Activated CD8-positive, alpha-beta T cell treated with anti-CD3 and anti-CD28 coated beads, Interleukin-2, amount 10 ng/mL, durations not matched to agents 7 days and 5 days (primary cell): ENCODE measurements around the gene DAG1. TPM values are rescaled to one million over a fixed set of nuclear protein-coding genes. Genes with fewer than 3 reads are reported as not detected.
"Not testable (repeated sequence)": the region's sequence is repeated elsewhere in the genome, so short reads cannot be mapped to it uniquely, and the experiment has no call there.

ENCODE experiments used
- ATAC-seq: fragments of 150-1000 bp; cut with Tn5 transposase; one replicate; pipeline ENCODE4 v1.10.0; 2021; ENCODE audit warnings: moderate library complexity
- CTCF ChIA-PET: fragments of 350-600 bp; sonication (Branson Sonifier 250); formaldehyde crosslinking; loops from one replicate; lab custom pipeline; 2021; ENCODE audit warnings: antibody characterized with exemption; lab: Charles Lee
- POLR2A ChIA-PET: fragments of 350-600 bp; sonication (Branson Sonifier 250); formaldehyde crosslinking; loops from one replicate; lab custom pipeline; 2021; ENCODE audit warnings: antibody characterized with exemption; lab: Charles Lee
- DNase-seq: peaks from one replicate; pipeline ENCODE4 v3.0.0-alpha.2; 2020
- H3K27ac Mint-ChIP-seq: one replicate; pipeline ENCODE4 v1.8.0; 2021; ENCODE audit warnings: mild to moderate bottlenecking, mixed read lengths
- H3K27me3 Mint-ChIP-seq: one replicate; pipeline ENCODE4 v1.8.0; 2021; ENCODE audit warnings: low read depth, mixed read lengths
- H3K36me3 Mint-ChIP-seq: one replicate; pipeline ENCODE4 v1.8.0; 2021; ENCODE audit warnings: low read depth, mixed read lengths
- H3K4me1 Mint-ChIP-seq: one replicate; pipeline ENCODE4 v1.8.0; 2021; ENCODE audit warnings: low read depth, mixed read lengths
- H3K4me3 Mint-ChIP-seq: one replicate; pipeline ENCODE4 v1.8.0; 2021; ENCODE audit warnings: mild to moderate bottlenecking, mixed read lengths
- H3K9me3 Mint-ChIP-seq: one replicate; pipeline ENCODE4 v1.8.0; 2022; ENCODE audit warnings: mixed read lengths; ENCODE audit not compliant: insufficient read depth
- total RNA-seq, 2 experiments: library from RNA; stranded (reverse); gene quantifications; one replicate each; pipeline ENCODE4 v1.2.3, GENCODE V29; 2021

DAG1 gene
- total RNA-seq, 2 experiments from 2014 or later: 18.8 to 19.7 TPM

DNA sequence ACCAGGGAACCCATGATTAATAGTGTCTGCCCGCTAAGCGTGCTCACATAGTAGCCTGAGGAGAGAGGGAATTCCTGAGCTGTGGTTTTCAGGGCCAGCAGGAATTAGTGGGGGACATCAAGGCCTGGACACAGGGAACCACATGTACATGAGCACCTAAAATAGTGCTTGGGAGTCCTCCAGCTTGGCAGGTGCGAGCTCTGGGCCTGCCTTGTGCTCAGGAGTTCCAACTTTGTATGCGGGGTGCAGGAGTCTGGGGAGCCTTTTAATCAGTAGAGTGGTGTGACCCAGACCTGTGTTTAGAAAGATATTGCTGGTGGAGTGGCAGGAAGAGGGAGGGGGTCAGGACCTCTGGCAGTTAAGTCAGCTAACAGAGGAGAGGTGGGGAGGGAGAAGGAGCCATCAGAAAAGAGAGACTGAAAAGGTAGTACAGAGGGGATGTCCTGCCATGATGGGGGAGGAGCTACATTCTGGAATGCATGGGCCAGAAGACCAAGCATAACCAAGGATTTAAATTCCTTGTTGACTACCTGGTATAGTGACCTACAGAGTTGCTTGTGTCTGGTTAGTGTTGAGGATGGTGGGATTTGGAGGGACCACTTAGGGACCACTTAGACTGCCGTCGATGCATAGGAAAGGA lies 1.9 kb downstream of the DAG1 start:
- Mint-ChIP-seq H3K36me3 (peaks cover 33% of the 10 kb centered on the region), H3K4me3 (peak overlapping the region; percentile 86), H3K4me1 (peaks cover 37% of the 10 kb centered on the region), H3K9me3 (no peaks in the 10 kb centered on the region), H3K27me3 (no peaks in the 10 kb centered on the region), H3K27ac (no peak overlapping the region)
- ChIA-PET POLR2A (interaction anchor here (0.5 to 1.3 kb wide), 2 partner anchors 29 to 43 kb away, joined by 3 read pairs; partner anchors contain the start of gene NICN1), CTCF (interaction anchor here (1.1 to 3.6 kb wide), 5 partner anchors 23 to 132 kb away, joined by 5 to 16 read pairs (median 15); partner anchors contain the start of gene USP4)
- ATAC-seq (no peak), DNase-seq (no peak)

DNA sequence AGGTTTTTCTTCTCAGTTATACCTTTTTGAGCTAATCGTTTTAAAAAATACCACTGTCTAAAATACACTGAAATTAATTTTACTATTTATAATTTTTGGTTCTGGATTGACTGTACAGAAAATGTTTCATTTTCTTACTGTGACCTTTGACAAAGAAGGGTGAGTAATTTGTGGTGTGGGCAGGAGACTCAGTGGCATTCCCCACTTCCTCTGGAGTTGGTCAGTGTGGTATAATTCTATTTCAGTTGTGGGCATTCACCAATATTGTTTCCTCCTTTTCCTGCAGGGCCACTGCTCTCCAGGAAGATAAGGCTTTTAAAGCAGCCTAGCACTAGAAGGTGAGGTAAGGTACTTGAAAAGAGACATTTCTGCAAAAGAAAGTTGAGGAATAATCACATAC lies 6.5 kb downstream of the DAG1 start:
- Mint-ChIP-seq H3K27ac (peak overlapping the region; percentile 80), H3K9me3 (no peaks in the 10 kb centered on the region), H3K36me3 (peaks cover 52% of the 10 kb centered on the region), H3K4me1 (peaks cover 30% of the 10 kb centered on the region), H3K27me3 (no peaks in the 10 kb centered on the region), H3K4me3 (peak overlapping the region; percentile 43)
- ATAC-seq (peak; percentile 82), DNase-seq (peak; percentile 74)
- CTCF ChIA-PET: interaction anchor here (1.2 to 1.3 kb wide), 3 partner anchors 63 to 195 kb away, joined by 3 to 4 read pairs (median 3); partner anchors contain the start of gene USP4
- POLR2A ChIA-PET: interaction anchor here (1.5 kb wide), 1 partner anchor 383 kb away, joined by 4 read pairs; the partner anchor contains the start of gene QRICH1

GRCh38 chr3:49482766-49483165 lies 12.7 kb downstream of the DAG1 start:
- no peaks in the 10 kb centered on the region for H3K9me3 Mint-ChIP-seq
- peaks cover 18% of the 10 kb centered on the region for H3K36me3 Mint-ChIP-seq
- H3K4me1 Mint-ChIP-seq: peaks cover under 1% of the 10 kb centered on the region
- H3K27ac Mint-ChIP-seq: no peak overlapping the region
- no peaks in the 10 kb centered on the region for H3K27me3 Mint-ChIP-seq
- ChIA-PET POLR2A (no interaction called here), CTCF (no interaction called here)
- ATAC-seq (no peak), DNase-seq (no peak)
- no peak overlapping the region for H3K4me3 Mint-ChIP-seq

- no peak for DNase-seq
- Mint-ChIP-seq H3K9me3 (no peaks in the 10 kb centered on the region), H3K27me3 (no peaks in the 10 kb centered on the region), H3K4me3 (no peak overlapping the region), H3K36me3 (peaks cover 13% of the 10 kb centered on the region), H3K27ac (no peak overlapping the region), H3K4me1 (no peaks in the 10 kb centered on the region)
- POLR2A ChIA-PET: no interaction called here
- ATAC-seq: no peak
- CTCF ChIA-PET: no interaction called here
These were observed 14.4 kb downstream of the DAG1 start for GRCh38 chr3:49484471-49484870.

GRCh38 chr3:49489247-49489646 lies 19.2 kb downstream of the DAG1 start:
- Mint-ChIP-seq H3K9me3 (no peaks in the 10 kb centered on the region), H3K4me3 (no peak overlapping the region), H3K27me3 (no peaks in the 10 kb centered on the region), H3K4me1 (no peaks in the 10 kb centered on the region), H3K27ac (no peak overlapping the region), H3K36me3 (peaks cover 7% of the 10 kb centered on the region)
- DNase-seq (no peak), ATAC-seq (no peak)
- ChIA-PET CTCF (no interaction called here), POLR2A (interaction anchor here (1.3 kb wide), 1 partner anchor 19 kb away, joined by 3 read pairs; the partner anchor contains the start of gene DAG1)

- H3K9me3 Mint-ChIP-seq: no peaks in the 10 kb centered on the region
- peaks cover 5% of the 10 kb centered on the region for H3K4me1 Mint-ChIP-seq
- no peaks in the 10 kb centered on the region for H3K27me3 Mint-ChIP-seq
- no peak for DNase-seq
- CTCF ChIA-PET: no interaction called here
- no peak overlapping the region for H3K4me3 Mint-ChIP-seq
- POLR2A ChIA-PET: no interaction called here
- peaks cover 9% of the 10 kb centered on the region for H3K36me3 Mint-ChIP-seq
- no peak overlapping the region for H3K27ac Mint-ChIP-seq
- ATAC-seq: no peak
These were observed 22.9 kb downstream of the DAG1 start for GRCh38 chr3:49492969-49493368.

DNA sequence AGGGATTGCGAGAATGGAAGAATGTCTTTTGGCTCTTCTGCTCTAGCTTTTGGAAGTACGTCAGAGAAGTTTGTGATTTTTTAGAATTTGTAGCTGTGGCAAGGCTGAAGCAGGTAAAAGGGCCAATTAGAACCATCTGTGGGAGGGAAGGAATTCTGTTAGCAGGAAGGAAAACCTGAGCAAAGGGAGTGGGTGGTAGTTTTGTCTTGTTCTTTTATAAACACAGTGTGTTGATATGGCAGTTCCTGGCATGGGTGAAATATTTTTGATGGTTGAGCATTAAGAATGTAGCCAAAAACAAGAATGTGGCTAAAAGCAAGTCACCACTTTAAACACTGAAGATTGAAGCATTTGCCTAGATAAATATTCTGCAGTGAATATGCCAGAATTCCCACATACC lies 23.8 kb downstream of the DAG1 start:
- Mint-ChIP-seq H3K9me3 (no peaks in the 10 kb centered on the region), H3K36me3 (peaks cover 8% of the 10 kb centered on the region), H3K27ac (no peak overlapping the region), H3K27me3 (no peaks in the 10 kb centered on the region), H3K4me1 (peaks cover 5% of the 10 kb centered on the region), H3K4me3 (no peak overlapping the region)
- no peak for DNase-seq
- ATAC-seq: no peak
- ChIA-PET POLR2A (interaction anchor here (0.6 kb wide), 1 partner anchor 44 kb away, joined by 5 read pairs; no protein-coding TSS in a partner anchor), CTCF (interaction anchor here (0.9 kb wide), 1 partner anchor 46 kb away, joined by 3 read pairs; no protein-coding TSS in a partner anchor)

DNA sequence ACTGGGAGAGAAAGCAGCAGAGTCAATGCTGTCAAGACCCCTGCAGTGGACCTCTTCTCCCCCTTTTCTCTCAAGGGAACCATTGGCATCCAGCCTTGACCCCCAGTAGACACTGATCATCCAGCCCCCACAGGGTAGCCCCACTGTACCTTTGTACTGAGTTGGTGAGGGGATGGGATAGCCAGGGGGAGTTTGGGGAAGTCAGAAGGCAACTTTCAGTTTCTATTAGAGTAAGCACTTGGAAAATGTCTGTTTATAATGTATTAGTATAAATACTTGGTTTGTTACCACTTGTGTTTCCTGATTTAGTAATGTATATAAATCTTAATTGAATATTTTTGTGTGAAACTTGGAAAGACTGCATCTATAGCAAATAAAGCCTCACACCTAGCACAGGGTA lies 25.0 kb downstream of the DAG1 start:
- Mint-ChIP-seq H3K27ac (no peak overlapping the region), H3K4me3 (no peak overlapping the region), H3K9me3 (no peaks in the 10 kb centered on the region), H3K27me3 (no peaks in the 10 kb centered on the region), H3K36me3 (peaks cover 8% of the 10 kb centered on the region), H3K4me1 (peaks cover 12% of the 10 kb centered on the region)
- DNase-seq (no peak), ATAC-seq (no peak)
- ChIA-PET CTCF (no interaction called here), POLR2A (no interaction called here)

- ATAC-seq, H3K9me3 Mint-ChIP-seq: not testable (repeated sequence)
These were observed 26.8 kb downstream of the DAG1 start for GRCh38 chr3:49496845-49497244.

DNA sequence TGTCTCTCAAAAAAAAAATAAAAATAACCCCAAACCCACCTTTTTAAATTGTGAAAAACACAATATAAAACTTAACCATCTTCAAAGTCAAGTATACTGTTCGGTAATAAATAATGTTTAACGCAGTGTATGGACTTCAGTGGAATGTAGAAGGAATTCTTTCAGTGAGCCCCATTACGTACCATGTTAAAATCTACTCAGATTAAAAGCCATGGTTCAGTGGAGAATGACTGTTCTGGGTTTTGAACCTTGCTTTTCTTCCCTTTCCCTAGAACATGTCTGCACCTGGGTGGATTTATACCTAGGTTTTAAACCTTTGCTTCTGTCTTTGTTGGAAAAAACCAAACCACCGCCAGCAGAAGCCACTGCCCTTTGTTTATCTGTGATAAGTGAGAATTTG lies 27.5 kb downstream of the DAG1 start:
- peaks cover 14% of the 10 kb centered on the region for H3K36me3 Mint-ChIP-seq
- ChIA-PET POLR2A (no interaction called here), CTCF (interaction anchor here (0.5 to 1.0 kb wide), 2 partner anchors 42 to 69 kb away, joined by 3 to 4 read pairs; no protein-coding TSS in a partner anchor)
- ATAC-seq (no peak), DNase-seq (no peak)
- H3K4me1 Mint-ChIP-seq: peaks cover 23% of the 10 kb centered on the region
- no peaks in the 10 kb centered on the region for H3K9me3 Mint-ChIP-seq
- no peaks in the 10 kb centered on the region for H3K27me3 Mint-ChIP-seq
- H3K27ac Mint-ChIP-seq: no peak overlapping the region
- no peak overlapping the region for H3K4me3 Mint-ChIP-seq

More at GRCh38 chr3:49496845-49497244, 26.8 kb downstream of the DAG1 start:
- H3K27me3 Mint-ChIP-seq, DNase-seq, H3K27ac Mint-ChIP-seq, H3K36me3 Mint-ChIP-seq, CTCF ChIA-PET, H3K4me3 Mint-ChIP-seq: not testable (repeated sequence)
- POLR2A ChIA-PET: interaction anchor here (0.7 kb wide), 1 partner anchor 1563 kb away, joined by 3 read pairs; no protein-coding TSS in a partner anchor
- peaks cover 23% of the 10 kb centered on the region for H3K4me1 Mint-ChIP-seq

- CTCF ChIA-PET: interaction anchor here (0.5 to 1.0 kb wide), 2 partner anchors 41 to 68 kb away, joined by 3 to 4 read pairs; no protein-coding TSS in a partner anchor
- POLR2A ChIA-PET: interaction anchor here (0.6 kb wide), 1 partner anchor 627 kb away, joined by 3 read pairs; no protein-coding TSS in a partner anchor
- Mint-ChIP-seq H3K36me3 (peaks cover 12% of the 10 kb centered on the region), H3K27ac (no peak overlapping the region), H3K9me3 (no peaks in the 10 kb centered on the region), H3K27me3 (no peaks in the 10 kb centered on the region), H3K4me1 (peaks cover 23% of the 10 kb centered on the region), H3K4me3 (no peak overlapping the region)
- ATAC-seq (no peak), DNase-seq (no peak)
These were observed 28.2 kb downstream of the DAG1 start for GRCh38 chr3:49498239-49498638.

DNA sequence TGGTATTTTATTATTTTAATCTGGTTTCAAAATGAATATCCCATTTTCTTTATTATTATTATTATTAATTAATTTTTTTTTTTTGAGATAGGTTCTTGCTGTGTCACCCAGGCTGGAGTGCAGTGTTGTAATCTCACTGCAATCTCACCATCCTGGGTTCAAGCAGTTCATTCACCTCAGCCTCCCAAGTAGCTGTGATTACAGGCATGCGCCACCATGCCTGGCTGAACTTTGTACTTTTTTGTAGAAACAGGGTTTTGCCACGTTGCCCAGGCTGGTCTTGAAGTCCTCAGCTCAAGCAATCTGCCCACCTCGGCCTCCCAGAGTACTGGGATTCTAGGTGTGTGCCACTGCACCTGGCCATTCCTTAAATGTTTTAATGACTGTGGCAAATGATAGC lies 28.6 kb downstream of the DAG1 start:
- ChIA-PET POLR2A (interaction anchor here (0.6 kb wide), 1 partner anchor 628 kb away, joined by 3 read pairs; no protein-coding TSS in a partner anchor), CTCF (interaction anchor here (1.0 to 1.1 kb wide), 2 partner anchors 41 to 173 kb away, joined by 4 to 5 read pairs; no protein-coding TSS in a partner anchor)
- H3K4me1 Mint-ChIP-seq: peaks cover 23% of the 10 kb centered on the region
- no peaks in the 10 kb centered on the region for H3K9me3 Mint-ChIP-seq
- no peak overlapping the region for H3K4me3 Mint-ChIP-seq
- DNase-seq (no peak), ATAC-seq (no peak)
- peaks cover 12% of the 10 kb centered on the region for H3K36me3 Mint-ChIP-seq
- no peak overlapping the region for H3K27ac Mint-ChIP-seq
- no peaks in the 10 kb centered on the region for H3K27me3 Mint-ChIP-seq
